Trophoblast cell (in vitro differentiated cells and primary cell): ENCODE measurements around the gene FBXL19.

Experiments used
- DNase-seq, 2 donors: peaks; one replicate each; pipeline ENCODE4 v3.0.0-alpha.2; 2016
- H2AFZ ChIP-seq: 2 replicates; pipeline ENCODE4 v1.6.1; 2013; ENCODE audit warnings: low read length, moderate library complexity, mild to moderate bottlenecking; ENCODE audit not compliant: insufficient read depth, poor library complexity
- H2AK5ac ChIP-seq: 2 replicates; pipeline ENCODE4 v1.6.1; 2013; ENCODE audit warnings: mild to moderate bottlenecking, low read length
- H2BK120ac ChIP-seq: 2 replicates; pipeline ENCODE4 v1.6.1; 2013; ENCODE audit warnings: low read length, mild to moderate bottlenecking, moderate library complexity; ENCODE audit not compliant: insufficient read depth, poor library complexity
- H2BK12ac ChIP-seq: 2 replicates; pipeline ENCODE4 v1.6.1; 2013; ENCODE audit warnings: mild to moderate bottlenecking, low read length, moderate library complexity
- H2BK5ac ChIP-seq: 2 replicates; pipeline ENCODE4 v1.6.1; 2013; ENCODE audit warnings: low read length, low read depth, moderate library complexity, mild to moderate bottlenecking; ENCODE audit not compliant: poor library complexity
- H3K14ac ChIP-seq: 2 replicates; pipeline ENCODE4 v1.6.1; 2013; ENCODE audit warnings: mild to moderate bottlenecking, low read length
- H3K18ac ChIP-seq: 2 replicates; pipeline ENCODE4 v1.6.1; 2013; ENCODE audit warnings: mild to moderate bottlenecking, low read length
- H3K23ac ChIP-seq: 2 replicates; pipeline ENCODE4 v1.6.1; 2013; ENCODE audit warnings: low read length
- H3K27ac ChIP-seq: 2 replicates; pipeline ENCODE4 v1.5.1; 2013; ENCODE audit warnings: low read depth, mild to moderate bottlenecking, inconsistent platforms, low read length, moderate library complexity
- H3K27me3 ChIP-seq: 2 replicates; pipeline ENCODE4 v1.6.1; 2013; ENCODE audit warnings: inconsistent platforms, mild to moderate bottlenecking, low read length, moderate library complexity; ENCODE audit not compliant: insufficient read depth
- H3K36me3 ChIP-seq, 2 experiments: 1 replicate in 1 of 2; 2 replicates in 1 of 2; pipeline ENCODE4 v1.6.1; 2013; ENCODE audit warnings: low read length in 2 of 2, mild to moderate bottlenecking in 2 of 2, moderate library complexity in 1 of 2; ENCODE audit not compliant: insufficient read depth in 2 of 2, control insufficient read depth in 1 of 2
- H3K4ac ChIP-seq: 2 replicates; pipeline ENCODE4 v1.6.1; 2013; ENCODE audit warnings: low read depth, mild to moderate bottlenecking, low read length, moderate library complexity
- H3K4me1 ChIP-seq, 2 experiments: 1 replicate in 1 of 2; 2 replicates in 1 of 2; pipeline ENCODE4 v1.6.1; 2013; ENCODE audit warnings: low read length in 2 of 2, mild to moderate bottlenecking in 2 of 2, moderate library complexity in 1 of 2; ENCODE audit not compliant: insufficient read depth in 2 of 2, control insufficient read depth in 1 of 2
- H3K4me2 ChIP-seq: 2 replicates; pipeline ENCODE4 v1.6.1; 2013; ENCODE audit warnings: inconsistent platforms, mild to moderate bottlenecking, low read length, moderate library complexity
- H3K4me3 ChIP-seq: 2 replicates; pipeline ENCODE4 v1.5.1; 2013; ENCODE audit warnings: mild to moderate bottlenecking, low read depth, low read length, inconsistent platforms
- H3K79me1 ChIP-seq: one replicate; pipeline ENCODE4 v1.6.1; 2013; ENCODE audit warnings: low read length
- H3K79me2 ChIP-seq: 2 replicates; pipeline ENCODE4 v1.6.1; 2013; ENCODE audit warnings: low read length, mild to moderate bottlenecking; ENCODE audit not compliant: control insufficient read depth, insufficient read depth, poor library complexity
- H3K9ac ChIP-seq: 2 replicates; pipeline ENCODE4 v1.6.1; 2013; ENCODE audit warnings: mild to moderate bottlenecking, low read length
- H3K9me3 ChIP-seq: 2 replicates; pipeline ENCODE4 v1.6.1; 2013; ENCODE audit warnings: low read depth, mild to moderate bottlenecking, control low read depth, inconsistent platforms, low read length; ENCODE audit not compliant: insufficient read depth
- H4K12ac ChIP-seq: 2 replicates; pipeline ENCODE4 v1.6.1; 2013; ENCODE audit warnings: low read depth, mild to moderate bottlenecking, low read length, moderate library complexity
- H4K8ac ChIP-seq: 2 replicates; pipeline ENCODE4 v1.6.1; 2013; ENCODE audit warnings: low read depth, mild to moderate bottlenecking, low read length, moderate library complexity
- H4K91ac ChIP-seq: one replicate; pipeline ENCODE4 v1.6.1; 2013; ENCODE audit warnings: low read depth, mild to moderate bottlenecking, low read length, moderate library complexity
- WGBS: extraction: QIAGEN DNeasy Blood & Tissue Kit; methylation state at CpG from one replicate; pipeline ENCODE4 v1.1.7; 2013; ENCODE audit warnings: missing lambda C conversion rate; ENCODE audit not compliant: insufficient read length, insufficient coverage; ENCODE audit errors: extremely low coverage; 5-methylcytosine and 5-hydroxymethylcytosine counted together

The FBXL19 gene

GRCh38 chr16:30953111-30953510 lies 29.7 kb downstream of the FBXL19 start:
- Histone ChIP-seq H2BK12ac (no peak overlapping the region), H3K79me2 (peaks cover 5% of the 10 kb centered on the region), H3K4me2 (no peak overlapping the region), H3K14ac (no peak overlapping the region), H4K12ac (no peak overlapping the region), H2BK120ac (no peak overlapping the region), H3K9me3 (no peaks in the 10 kb centered on the region), H3K23ac (no peak overlapping the region), H3K4ac (no peak overlapping the region), H3K4me1 (peaks cover 19 to 23% of the 10 kb centered on the region in 2 experiments), H3K27me3 (no peaks in the 10 kb centered on the region), H3K4me3 (no peak overlapping the region), H4K91ac (no peak overlapping the region), H3K79me1 (peaks cover 19% of the 10 kb centered on the region), H2AFZ (no peak overlapping the region), H3K9ac (no peak overlapping the region), H2AK5ac (no peak overlapping the region), H4K8ac (no peak overlapping the region), H3K27ac (no peak overlapping the region), H2BK5ac (no peak overlapping the region), H3K18ac (no peak overlapping the region), H3K36me3 (no peaks in the 10 kb centered on the region)
- WGBS, result no CpG with 5 or more reads among the region's 9 CpGs
- no peak for DNase-seq

- peak overlapping the region; percentile 36 for H2AK5ac ChIP-seq
- no peak overlapping the region for H2AFZ ChIP-seq
- no peak overlapping the region for H3K9ac ChIP-seq
- H3K9me3 ChIP-seq, result no peaks in the 10 kb centered on the region
- peaks cover 19 to 25% of the 10 kb centered on the region in 2 experiments for H3K4me1 ChIP-seq
- no peak overlapping the region for H3K4me2 ChIP-seq
- no peak overlapping the region for H4K8ac ChIP-seq
- no peak overlapping the region for H2BK120ac ChIP-seq
- H4K91ac ChIP-seq, result no peak overlapping the region
- H4K12ac ChIP-seq, result no peak overlapping the region
- H3K4me3 ChIP-seq, result no peak overlapping the region
- no peak overlapping the region for H3K23ac ChIP-seq
- peaks cover 0 to under 1% of the 10 kb centered on the region in 2 experiments for H3K36me3 ChIP-seq
- no peak overlapping the region for H3K27ac ChIP-seq
- no CpG with 5 or more reads among the region's 15 CpGs for WGBS
- DNase-seq, result peak; percentile 58 to 77
- no peak overlapping the region for H3K4ac ChIP-seq
- H2BK5ac ChIP-seq, result no peak overlapping the region
- peaks cover 18% of the 10 kb centered on the region for H3K79me1 ChIP-seq
- H2BK12ac ChIP-seq, result no peak overlapping the region
- no peak overlapping the region for H3K14ac ChIP-seq
- H3K27me3 ChIP-seq, result no peaks in the 10 kb centered on the region
- H3K18ac ChIP-seq, result no peak overlapping the region
- H3K79me2 ChIP-seq, result peaks cover 7% of the 10 kb centered on the region
Observed at GRCh38 chr16:30953511-30954124, 30.2 kb downstream of the FBXL19 start.

DNA sequence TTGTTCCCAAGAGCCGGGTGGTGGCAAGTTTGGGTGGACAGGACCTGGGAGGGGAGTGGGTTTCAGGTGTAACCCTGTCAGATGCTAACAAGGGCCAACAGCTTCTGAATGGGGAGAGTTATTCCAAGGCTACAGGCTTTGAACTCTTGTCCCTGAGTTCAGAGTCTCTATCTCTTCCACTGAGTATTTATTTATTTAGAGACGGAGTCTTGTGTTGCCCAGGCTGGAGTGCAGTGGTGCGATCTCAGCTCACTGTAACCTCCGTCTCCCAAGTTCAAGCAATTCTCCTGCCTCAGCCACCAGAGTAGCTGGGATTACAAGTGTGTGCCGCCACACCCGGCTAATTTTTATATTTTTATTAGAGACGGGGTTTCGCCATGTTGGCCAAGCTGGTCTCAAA lies 31.6 kb downstream of the FBXL19 start:
- Histone ChIP-seq H3K14ac (no peak overlapping the region), H3K18ac (no peak overlapping the region), H3K4me3 (no peak overlapping the region), H2BK5ac (no peak overlapping the region), H3K4me1 (peaks cover 15 to 21% of the 10 kb centered on the region in 2 experiments), H4K8ac (no peak overlapping the region), H2AFZ (no peak overlapping the region), H3K36me3 (peaks cover 8 to 11% of the 10 kb centered on the region in 2 experiments), H3K27ac (no peak overlapping the region), H3K9ac (no peak overlapping the region), H2BK12ac (no peak overlapping the region), H4K12ac (no peak overlapping the region), H3K4ac (no peak overlapping the region), H3K4me2 (no peak overlapping the region), H2BK120ac (no peak overlapping the region), H3K79me2 (peaks cover 6% of the 10 kb centered on the region), H3K23ac (no peak overlapping the region), H3K79me1 (peaks cover 8% of the 10 kb centered on the region), H4K91ac (no peak overlapping the region), H2AK5ac (no peak overlapping the region), H3K27me3 (no peaks in the 10 kb centered on the region), H3K9me3 (no peaks in the 10 kb centered on the region)
- DNase-seq, result no peak
- WGBS, result no CpG with 5 or more reads among the region's 8 CpGs

DNA sequence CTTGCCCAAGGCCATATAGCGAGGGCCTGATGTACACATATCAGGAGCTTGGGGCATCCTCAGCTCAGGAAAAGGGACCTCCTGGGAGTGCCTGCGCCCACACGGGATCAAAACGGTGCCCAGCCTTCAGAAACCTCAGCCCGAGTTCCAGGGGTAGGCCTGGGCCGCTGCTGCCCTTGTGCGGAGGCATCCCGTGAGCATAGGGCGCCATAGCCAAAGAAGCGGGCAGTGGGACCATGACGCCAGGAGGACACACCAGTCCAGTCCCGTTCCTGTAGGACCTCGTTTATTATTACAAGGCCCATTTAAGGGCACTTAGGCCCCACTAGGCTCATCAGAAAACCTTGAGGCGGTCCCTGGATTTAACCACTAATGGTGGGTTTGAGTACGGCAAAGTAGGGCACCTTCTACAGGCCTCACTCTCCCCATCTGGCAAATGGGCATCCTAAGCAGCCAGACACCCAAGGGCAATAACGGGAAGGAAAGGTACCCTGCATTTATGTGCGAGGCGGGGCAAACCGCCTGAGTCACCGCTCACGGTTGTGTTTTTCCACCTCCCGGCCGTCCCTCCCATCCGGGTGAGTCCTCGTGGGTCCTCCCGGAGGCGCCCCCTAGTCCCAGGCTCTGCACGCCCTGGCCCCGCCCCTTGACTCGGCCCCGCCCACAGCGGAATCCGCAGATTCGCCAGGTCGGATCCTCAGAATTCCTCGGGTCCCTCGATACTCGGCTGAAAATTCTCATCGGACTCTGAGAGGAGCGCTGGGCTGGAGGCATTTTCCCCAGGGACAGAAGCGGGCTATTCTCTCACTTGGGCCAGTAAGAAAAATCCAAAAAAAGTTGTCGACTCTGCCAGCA lies 33.5 kb downstream of the FBXL19 start:
- DNase-seq, result peak; percentile 76 to 83
- no peaks in the 10 kb centered on the region for H3K27me3 ChIP-seq
- H2AK5ac ChIP-seq, result no peak overlapping the region
- H3K9me3 ChIP-seq, result no peaks in the 10 kb centered on the region
- H3K14ac ChIP-seq, result peak overlapping the region; percentile 77
- H3K79me2 ChIP-seq, result peaks cover 6% of the 10 kb centered on the region
- no peak overlapping the region for H3K23ac ChIP-seq
- peak overlapping the region; percentile 74 for H2BK120ac ChIP-seq
- peak overlapping the region; percentile 55 for H2BK12ac ChIP-seq
- no CpG with 5 or more reads among the region's 42 CpGs for WGBS
- H2AFZ ChIP-seq, result peak overlapping the region; percentile 76
- peaks cover 9 to 12% of the 10 kb centered on the region in 2 experiments for H3K4me1 ChIP-seq
- H3K36me3 ChIP-seq, result peaks cover 21 to 28% of the 10 kb centered on the region in 2 experiments
- H3K9ac ChIP-seq, result peak overlapping the region; percentile 91
- peak overlapping the region; percentile 76 for H3K4me2 ChIP-seq
- H3K18ac ChIP-seq, result peak overlapping the region; percentile 48
- H3K4me3 ChIP-seq, result peak overlapping the region; percentile 84
- peak overlapping the region; percentile 76 for H4K91ac ChIP-seq
- H3K79me1 ChIP-seq, result peaks cover 8% of the 10 kb centered on the region
- H4K8ac ChIP-seq, result peak overlapping the region; percentile 96
- H3K4ac ChIP-seq, result no peak overlapping the region
- peak overlapping the region; percentile 60 for H4K12ac ChIP-seq
- H2BK5ac ChIP-seq, result peak overlapping the region; percentile 73
- H3K27ac ChIP-seq, result peak overlapping the region; percentile 96
